Testis (tissue), 3 donors: Measurements from ENCODE around the gene LYPD6B. TPM values are rescaled to one million over a fixed set of nuclear protein-coding genes. Genes with fewer than 3 reads are reported as not detected.

ENCODE experiments used
- DNase-seq: peaks from one replicate; pipeline ENCODE4 v3.0.0-alpha.2; 2019
- H3K27ac ChIP-seq, 2 donors: fragments of 200-600 bp; sonication (generic); one replicate each; pipeline ENCODE4 v1.5.1; 2019
- H3K27me3 ChIP-seq: fragments of 200-600 bp; sonication (generic); one replicate; pipeline ENCODE4 v1.5.1; 2019
- H3K36me3 ChIP-seq: fragments of 200-600 bp; sonication (generic); one replicate; pipeline ENCODE4 v1.5.1; 2017; ENCODE audit warnings: low read depth; ENCODE audit errors: missing control alignments
- H3K4me1 ChIP-seq: fragments of 200-600 bp; sonication (generic); one replicate; pipeline ENCODE4 v1.5.1; 2019
- H3K4me3 ChIP-seq, 2 donors: fragments of 200-600 bp; sonication (generic); one replicate each; pipeline ENCODE4 v1.5.1; 2017 to 2019
- H3K9me3 ChIP-seq: fragments of 200-600 bp; sonication (generic); one replicate; pipeline ENCODE4 v1.5.1; 2017
- POLR2A ChIP-seq: fragments of 450-650 bp; IDR thresholded peaks from one replicate; pipeline ENCODE4 v1.6.1; 2017; ENCODE audit warnings: antibody characterized with exemption, mild to moderate bottlenecking, moderate library complexity
- WGBS, 2 donors: methylation state at CpG; one replicate each; pipeline ENCODE4 v1.1.5; 2018; 5-methylcytosine and 5-hydroxymethylcytosine counted together
- intact Hi-C: fragments of 100-400 bp; cut with DNase I; formaldehyde crosslinking; loops from one replicate; pipeline ENCODE4 v1.15.1; 2023; ENCODE audit warnings: low total_unique reads
- polyA plus RNA-seq: library from polyadenylated mRNA; stranded (reverse); fragments of 350-450 nt; fragmentation: Illumina TruSeq; extraction: RNeasy Lipid Tissue Mini Kit (QIAGEN cat#74804); gene quantifications from one replicate; pipeline ENCODE4 v1.2.3, GENCODE V29; 2014; ENCODE audit warnings: low read depth, low replicate concordance; ENCODE audit not compliant: insufficient read depth
- total RNA-seq, 2 donors: library from RNA; depleted of rRNA; stranded (reverse); fragments of >200 nt; gene quantifications; one replicate each; pipeline ENCODE4 v1.2.3, GENCODE V29; 2016
- TF ChIP-seq, protein P1 (sequence below), 3 experiments: fragments of 450-650 bp in 2 of 3; fragments of 200-600 bp in 1 of 3; sonication (generic) in 1 of 3; IDR thresholded peaks; one replicate each; pipeline ENCODE4 v1.5.1; 2016 to 2019; ENCODE audit warnings: antibody characterized with exemption in 3 of 3, mild to moderate bottlenecking in 2 of 3, moderate library complexity in 1 of 3

The LYPD6B gene
- total and polyA plus RNA-seq, 3 donors from 2014 or later = 41.9 to 53.0 (median 45.2) TPM

DNA sequence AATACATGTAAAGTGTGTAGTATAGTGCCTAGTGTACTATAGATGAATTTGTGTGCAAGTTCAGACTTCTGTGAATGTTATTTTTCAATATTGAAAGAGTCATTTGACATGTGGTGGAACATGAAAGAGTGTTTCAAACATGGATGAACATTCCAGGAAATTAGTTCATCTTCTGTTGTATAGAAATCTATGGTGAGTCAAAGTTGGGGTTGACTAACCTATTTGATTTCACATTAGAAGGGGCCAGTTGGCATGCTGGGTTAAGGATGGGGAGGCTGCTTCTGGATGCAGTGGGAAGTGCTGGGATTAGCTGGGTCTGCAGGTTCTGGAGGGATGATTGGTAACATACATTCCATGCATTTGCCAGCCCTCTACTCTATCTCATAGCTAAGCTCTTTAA, 50.6 kb downstream of the LYPD6B start:
- no peak overlapping the region for H3K4me3 ChIP-seq
- no peak for DNase-seq
- no peak overlapping the region for H3K27ac ChIP-seq
- H3K4me1 ChIP-seq = no peaks in the 10 kb centered on the region
- no peak for TF ChIP-seq POLR2A
- TF ChIP-seq, protein P1, sequence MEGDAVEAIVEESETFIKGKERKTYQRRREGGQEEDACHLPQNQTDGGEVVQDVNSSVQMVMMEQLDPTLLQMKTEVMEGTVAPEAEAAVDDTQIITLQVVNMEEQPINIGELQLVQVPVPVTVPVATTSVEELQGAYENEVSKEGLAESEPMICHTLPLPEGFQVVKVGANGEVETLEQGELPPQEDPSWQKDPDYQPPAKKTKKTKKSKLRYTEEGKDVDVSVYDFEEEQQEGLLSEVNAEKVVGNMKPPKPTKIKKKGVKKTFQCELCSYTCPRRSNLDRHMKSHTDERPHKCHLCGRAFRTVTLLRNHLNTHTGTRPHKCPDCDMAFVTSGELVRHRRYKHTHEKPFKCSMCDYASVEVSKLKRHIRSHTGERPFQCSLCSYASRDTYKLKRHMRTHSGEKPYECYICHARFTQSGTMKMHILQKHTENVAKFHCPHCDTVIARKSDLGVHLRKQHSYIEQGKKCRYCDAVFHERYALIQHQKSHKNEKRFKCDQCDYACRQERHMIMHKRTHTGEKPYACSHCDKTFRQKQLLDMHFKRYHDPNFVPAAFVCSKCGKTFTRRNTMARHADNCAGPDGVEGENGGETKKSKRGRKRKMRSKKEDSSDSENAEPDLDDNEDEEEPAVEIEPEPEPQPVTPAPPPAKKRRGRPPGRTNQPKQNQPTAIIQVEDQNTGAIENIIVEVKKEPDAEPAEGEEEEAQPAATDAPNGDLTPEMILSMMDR (IDR thresholded peaks at IDR 0.05) = no peak
- no peaks in the 10 kb centered on the region for H3K9me3 ChIP-seq
- no peaks in the 10 kb centered on the region for H3K27me3 ChIP-seq
- no peaks in the 10 kb centered on the region for H3K36me3 ChIP-seq
- intact Hi-C loops = no loop called here

DNA sequence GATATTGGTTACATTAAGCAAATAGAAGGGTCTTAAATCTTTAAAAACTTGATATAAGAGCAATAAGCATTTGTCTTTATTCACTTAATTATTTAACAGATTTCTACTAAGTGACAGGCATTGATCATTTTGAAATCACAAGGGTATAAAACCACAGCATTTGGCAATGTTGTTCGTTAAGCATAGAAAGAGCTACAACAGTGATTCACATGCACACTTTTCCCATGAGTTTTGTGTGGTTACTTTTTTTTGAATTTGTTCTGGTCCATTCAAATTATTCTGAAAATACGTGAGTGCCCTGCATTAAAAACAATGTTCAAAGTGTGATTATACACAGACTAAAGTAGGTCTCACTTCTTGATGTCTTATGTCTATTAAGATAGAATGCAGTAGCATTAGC, 52.2 kb downstream of the LYPD6B start:
- Histone ChIP-seq H3K4me1 (peaks cover 6% of the 10 kb centered on the region), H3K4me3 (no peak overlapping the region), H3K27ac (no peak overlapping the region), H3K27me3 (no peaks in the 10 kb centered on the region), H3K9me3 (no peaks in the 10 kb centered on the region), H3K36me3 (no peaks in the 10 kb centered on the region)
- 85 to 92% methylated on average over 2 of the region's 2 CpGs for WGBS, 2 donors
- DNase-seq = no peak
- intact Hi-C loops = no loop called here
- no peak for TF ChIP-seq POLR2A
- TF ChIP-seq, protein P1 (IDR thresholded peaks at IDR 0.05) = no peak

DNA sequence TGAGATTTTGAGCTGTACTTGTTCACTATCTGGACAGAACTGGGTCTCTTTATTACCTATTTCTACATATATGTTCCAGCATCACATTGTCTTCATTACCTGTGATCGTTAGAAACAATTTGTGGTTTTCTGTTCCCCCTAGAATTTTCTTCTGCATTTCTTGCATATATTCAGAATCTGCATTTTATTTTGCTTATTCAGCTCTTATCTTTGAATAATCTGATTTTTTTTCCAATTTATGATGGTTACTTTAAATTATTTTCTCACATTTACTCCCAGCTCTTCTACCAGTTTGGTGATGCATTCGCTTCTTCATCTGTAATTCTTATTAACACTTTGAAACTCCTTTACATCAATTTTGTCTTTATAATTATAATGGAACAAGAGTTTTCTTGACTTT, 55.1 kb downstream of the LYPD6B start:
- 98 to 99% methylated on average over 2 of the region's 2 CpGs for WGBS, 2 donors
- DNase-seq = no peak
- Histone ChIP-seq H3K9me3 (no peaks in the 10 kb centered on the region), H3K4me1 (peaks cover 12% of the 10 kb centered on the region), H3K27me3 (no peaks in the 10 kb centered on the region), H3K4me3 (no peak overlapping the region), H3K36me3 (no peaks in the 10 kb centered on the region), H3K27ac (no peak overlapping the region)
- TF ChIP-seq, protein P1 (IDR thresholded peaks at IDR 0.05) = no peak
- TF ChIP-seq POLR2A = no peak
- intact Hi-C loops = no loop called here

DNA sequence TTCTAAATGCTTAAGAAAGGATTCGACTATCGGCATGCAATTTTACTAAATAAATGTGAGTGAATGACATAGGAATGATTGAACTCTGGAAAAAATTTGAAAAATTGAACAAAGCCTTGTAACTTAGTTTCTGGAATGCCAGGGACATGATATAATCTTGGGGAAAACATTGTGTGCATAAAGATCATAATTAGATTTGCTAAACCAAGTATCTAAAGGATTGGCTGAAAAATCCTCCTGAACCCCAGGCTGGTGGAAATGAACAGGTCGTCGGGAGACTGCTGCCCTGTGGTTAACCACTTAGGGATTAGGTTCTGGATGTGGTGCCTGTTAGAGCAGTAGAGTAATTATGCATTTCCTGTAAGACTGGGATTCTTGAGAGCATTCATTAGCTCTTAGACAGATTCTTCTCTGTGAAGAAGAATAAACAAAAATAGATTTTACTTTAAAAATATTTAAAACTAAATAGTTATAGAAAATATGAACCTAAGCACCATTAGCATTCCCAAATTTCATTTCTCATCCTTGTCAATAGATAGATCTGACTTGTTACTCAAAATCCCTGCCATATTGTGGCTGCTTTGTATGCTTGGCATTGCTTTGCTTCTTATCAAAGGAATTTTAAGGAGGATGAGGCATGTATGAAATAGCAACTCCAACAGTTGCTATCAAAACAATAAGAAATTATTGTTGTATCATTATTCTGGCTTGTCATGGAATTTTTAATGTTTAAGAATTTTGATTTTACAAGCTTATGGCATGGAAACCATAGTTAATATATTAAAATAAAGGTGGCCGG, 55.9 kb downstream of the LYPD6B start:
- intact Hi-C loops = no loop called here
- 50 to 56% methylated on average over 5 of the region's 5 CpGs for WGBS, 2 donors

More for the DNA sequence above, 55.9 kb downstream of the LYPD6B start:
- no peaks in the 10 kb centered on the region for H3K36me3 ChIP-seq
- H3K27ac ChIP-seq = peak overlapping the region in 1 of 2 donors; percentile 79
- H3K4me3 ChIP-seq = no peak overlapping the region
- H3K9me3 ChIP-seq = no peaks in the 10 kb centered on the region
- H3K27me3 ChIP-seq = no peaks in the 10 kb centered on the region
- H3K4me1 ChIP-seq = peaks cover 12% of the 10 kb centered on the region
- no peak for DNase-seq
- TF ChIP-seq, protein P1 (IDR thresholded peaks at IDR 0.05) = no peak
- TF ChIP-seq POLR2A = no peak
